NK-92 (cell line): Measurements from ENCODE around the gene TREM1.
"Not testable (repeated sequence)": the region's sequence is repeated elsewhere in the genome, so short reads cannot be mapped to it uniquely, and the experiment has no call there.

Experiments used
- DNase-seq: peaks from one replicate; lab custom pipeline; 2025; ENCODE audit not compliant: unreplicated experiment; lab: John Stamatoyannopoulos, UW

Gene TREM1

DNA sequence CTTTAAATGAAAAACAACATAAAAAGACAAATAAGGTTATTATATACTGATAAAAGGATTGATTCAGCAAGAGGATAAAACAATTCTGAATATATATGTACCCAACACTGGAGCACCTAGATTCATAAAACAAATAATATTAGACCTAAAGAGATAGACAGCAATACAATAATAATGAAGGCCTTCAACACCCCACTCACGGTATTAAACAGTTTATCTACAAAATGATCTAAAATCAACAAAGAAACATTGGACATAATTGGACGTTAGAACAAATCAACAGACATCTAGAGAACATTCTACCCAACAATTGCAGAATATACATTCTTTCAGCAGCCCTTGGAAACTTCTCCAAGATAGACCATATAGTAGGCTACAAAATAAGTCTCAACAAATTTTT is 24.1 kb downstream of the TREM1 start:
- DNase-seq = no peak

DNA sequence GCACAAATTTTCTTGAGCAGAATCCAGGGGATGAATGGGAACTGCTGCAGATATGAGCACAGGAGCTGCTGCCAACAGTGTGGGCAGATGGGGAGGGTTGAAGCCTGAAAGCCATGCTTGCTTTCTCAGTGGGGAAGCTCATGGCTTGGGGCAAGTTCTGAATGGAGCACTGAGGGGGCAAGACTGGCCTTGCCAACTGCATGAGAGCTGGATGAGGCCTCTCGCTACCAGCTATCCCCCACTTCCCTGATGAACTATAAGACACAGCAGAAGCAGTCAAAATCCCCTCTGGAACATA is 28.3 kb downstream of the TREM1 start:
- DNase-seq = no peak

DNA sequence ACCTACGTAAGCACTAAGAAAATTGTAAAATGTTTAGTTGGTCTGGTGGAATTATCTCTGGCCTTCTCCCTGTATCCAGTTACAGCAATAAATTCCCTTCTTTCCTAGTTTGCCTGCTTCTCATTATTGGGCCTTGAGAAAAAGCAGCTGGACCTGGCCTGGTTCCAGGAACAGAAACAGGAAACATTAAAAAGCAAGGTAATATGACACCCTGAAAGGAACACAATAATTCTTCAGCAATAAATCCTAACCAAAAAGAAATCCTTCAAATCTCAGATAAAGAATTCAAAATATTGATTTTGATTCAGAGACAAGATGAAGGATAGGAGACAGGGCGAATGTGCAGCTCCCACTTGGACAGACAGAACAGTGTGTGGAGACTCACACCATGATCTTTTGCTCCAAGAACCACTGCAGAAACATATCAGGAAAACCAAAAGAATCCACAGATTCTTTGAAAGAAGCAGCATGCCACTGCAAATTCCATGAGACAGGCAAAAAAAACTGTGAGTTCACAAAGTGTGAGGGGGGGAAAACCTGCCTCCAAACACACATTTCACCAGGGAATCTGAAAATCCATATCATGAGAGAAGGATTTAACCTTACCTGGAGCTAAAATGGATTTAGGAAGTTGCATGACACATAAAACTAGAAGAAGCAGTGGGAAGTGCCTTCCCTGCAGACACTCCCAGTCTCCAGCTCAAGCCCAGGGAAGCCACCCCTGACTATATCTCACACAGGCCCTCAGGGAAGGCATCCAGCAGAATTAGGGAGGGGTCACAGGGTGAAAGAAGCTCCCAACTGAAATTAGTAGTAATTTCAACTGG is 28.9 kb downstream of the TREM1 start:
- no peak for DNase-seq

DNA sequence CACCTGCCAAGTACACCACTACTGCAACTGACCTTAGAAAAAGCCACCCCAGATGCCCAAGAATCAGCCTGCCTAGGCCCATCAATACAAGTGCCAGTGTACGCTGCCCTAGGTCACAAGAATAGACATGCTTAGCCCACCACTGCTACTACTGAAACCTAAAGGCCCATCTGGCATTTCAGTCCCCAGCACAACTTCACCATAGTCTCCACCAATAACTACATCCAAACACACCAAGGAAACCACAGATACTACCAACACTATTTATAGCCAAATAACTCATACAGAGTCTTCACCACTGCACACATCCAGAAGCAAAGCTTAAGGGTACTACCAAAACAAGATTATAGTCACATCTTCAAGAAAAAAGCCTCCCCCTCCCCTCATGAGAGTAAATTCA is 30.1 kb downstream of the TREM1 start:
- no peak for DNase-seq

DNA sequence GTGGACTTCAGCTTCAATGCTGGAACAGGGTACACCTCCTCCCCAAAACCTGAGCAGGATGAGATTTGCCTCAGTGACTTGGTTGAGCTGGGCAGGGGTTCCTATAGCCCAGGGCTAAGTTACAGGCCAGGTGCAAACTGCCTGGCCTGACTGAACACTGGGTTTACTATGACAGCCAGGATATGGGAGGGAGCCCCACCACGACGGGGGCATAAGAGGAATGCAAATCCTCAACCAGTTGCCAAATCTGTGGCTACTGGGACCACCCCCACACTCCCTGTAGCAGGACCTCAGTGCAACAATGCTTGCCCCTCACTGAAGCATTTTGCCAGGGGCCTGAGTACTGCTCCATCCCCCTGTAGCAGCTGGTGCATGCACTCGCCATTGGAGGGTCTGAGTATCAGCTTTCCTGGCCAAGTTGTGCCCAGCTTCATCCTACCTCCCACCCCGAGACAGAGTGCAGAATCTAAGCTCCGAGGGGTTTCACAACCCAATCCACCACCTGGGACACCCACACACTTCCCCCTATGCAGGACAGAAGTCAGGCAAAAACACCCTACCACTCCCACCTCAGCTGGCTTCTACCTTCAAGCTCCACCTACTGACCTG is 30.7 kb downstream of the TREM1 start:
- no peak for DNase-seq

DNA sequence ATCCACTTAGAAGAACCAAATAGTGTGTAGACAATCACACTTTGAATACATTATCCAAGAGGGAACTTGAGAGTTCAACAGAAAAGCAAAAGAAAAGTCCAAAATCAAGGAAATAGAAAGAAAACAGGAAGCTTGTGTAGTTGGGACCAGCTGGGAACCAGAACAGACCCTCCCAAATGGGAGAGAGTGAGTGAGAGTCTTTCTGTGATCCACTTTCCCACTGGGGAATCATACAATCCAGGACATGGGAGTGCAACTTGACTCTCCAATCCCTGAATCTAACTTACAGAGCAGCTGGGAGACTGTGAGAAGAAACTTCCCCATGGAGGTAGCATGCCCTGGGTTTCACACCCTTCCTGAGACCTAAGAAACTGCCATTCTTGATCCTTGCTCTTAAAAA is 31.4 kb downstream of the TREM1 start:
- no peak for DNase-seq

DNA sequence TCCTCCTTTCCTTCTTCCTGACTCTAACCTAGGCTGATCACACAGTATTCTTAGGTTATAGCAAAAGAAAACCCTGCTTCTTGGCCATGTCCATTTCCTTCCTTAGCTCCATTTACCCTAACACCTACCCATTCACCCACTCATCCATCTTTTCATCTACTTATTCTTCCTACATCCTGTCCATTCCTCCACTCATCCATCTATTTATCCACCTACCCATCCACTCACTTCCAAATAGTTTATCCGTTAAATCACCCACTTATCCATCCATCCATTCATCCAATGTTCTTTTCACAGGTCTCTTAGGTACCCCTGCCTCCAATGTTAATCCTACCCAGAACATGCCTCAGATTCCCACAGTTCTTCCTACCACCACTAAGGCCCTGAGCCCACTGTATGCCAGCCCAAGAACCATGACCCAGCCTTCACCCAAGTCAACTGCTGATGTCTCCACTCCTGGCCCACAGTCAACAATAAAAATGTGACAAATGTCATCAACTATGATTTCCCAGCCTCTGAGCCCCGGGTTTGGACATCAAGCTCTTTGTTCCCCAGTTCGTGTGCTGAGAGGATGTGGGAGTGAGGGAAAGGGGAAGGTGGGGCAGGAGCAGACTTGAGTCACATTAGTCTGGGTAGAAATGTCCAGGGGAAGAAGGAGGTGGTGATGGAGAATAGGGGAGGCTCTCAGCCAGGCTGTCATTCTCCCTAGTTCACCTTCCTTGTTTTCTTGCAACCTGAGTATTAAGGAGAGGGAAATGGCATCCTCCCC is 33.9 kb downstream of the TREM1 start:
- DNase-seq = no peak

DNA sequence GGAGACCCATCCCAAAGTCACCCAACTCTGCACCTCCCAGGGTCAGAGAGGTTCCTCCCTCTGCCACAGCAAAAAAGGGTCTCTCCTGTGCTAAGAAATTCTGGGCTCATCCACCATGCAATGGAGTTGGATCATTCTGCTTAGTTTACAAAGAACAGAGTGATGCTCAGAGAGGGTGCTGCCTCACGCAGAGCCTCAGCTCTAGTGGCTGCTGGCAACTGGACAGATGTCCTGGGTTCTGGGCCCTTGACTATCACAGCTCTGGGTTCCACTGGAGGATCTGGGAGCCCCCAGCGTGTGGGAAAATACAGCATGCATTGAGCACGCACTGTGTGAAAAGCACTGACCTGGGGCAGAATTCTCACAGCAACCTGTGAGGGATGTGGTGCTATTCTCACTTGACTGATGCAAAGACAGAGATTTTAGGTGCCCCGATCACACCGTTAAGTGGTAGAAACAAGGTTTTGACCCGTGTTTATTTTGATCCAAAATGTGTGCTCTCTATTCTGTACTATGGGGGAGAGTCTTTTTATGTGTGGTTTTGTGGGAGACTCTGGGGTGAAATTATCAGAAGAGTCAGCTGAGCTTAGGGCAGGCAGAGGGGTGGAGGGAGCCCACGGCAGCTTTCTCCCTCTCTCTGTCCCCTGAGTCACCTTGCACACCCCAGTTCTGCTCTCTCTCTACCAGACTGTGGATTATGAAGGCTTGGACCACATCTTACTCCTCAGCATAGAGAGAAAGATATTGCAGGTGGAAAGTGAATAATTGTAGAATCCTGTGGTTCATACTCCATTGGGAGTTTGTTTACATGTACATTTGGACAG is 38.4 kb downstream of the TREM1 start:
- DNase-seq = no peak

DNA sequence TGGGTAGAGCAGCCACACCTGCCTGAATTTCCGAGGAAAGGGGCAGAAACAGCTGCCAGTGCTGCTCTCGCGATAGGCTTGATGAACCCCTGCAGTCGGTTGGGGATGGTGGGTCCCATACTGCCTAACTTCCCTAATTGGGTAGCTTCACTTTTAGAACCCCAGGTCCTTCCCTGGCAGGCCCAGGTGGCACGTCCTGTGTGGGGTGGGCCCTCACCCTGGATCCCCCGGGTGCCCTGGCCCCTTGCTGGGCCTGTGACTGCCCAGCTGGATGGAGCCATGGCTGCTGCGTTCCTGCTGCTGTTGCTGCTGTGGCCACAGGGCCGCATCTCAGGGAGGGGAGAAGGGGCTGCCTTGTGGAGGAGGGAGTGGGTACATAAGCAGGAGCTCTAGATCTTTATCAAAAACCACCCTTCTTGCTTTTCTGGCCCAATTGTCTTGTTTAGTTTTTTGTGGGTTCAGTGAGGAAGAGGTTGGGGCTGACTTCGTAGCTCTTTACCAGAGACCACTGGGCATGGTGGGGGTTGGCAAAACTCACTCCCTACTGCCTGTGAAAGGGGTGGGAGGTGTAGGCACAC is 39.1 kb downstream of the TREM1 start:
- DNase-seq = no peak

DNA sequence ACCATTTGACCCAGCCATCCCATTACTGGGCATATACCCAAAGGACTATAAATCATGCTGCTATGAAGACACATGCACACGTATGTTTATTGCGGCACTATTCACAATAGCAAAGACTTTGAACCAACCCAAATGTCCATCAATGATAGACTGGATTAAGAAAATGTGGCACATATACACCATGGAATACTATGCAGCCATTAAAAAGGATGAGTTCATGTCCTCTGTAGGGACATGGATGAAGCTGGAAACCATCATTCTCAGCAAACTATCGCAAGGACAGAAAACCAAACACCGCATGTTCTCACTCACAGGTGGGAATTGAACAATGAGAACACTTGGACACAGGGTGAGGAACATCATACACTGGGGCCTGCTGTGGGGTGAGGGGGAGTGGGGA is 40.0 kb downstream of the TREM1 start:
- not testable (repeated sequence) for DNase-seq

DNA sequence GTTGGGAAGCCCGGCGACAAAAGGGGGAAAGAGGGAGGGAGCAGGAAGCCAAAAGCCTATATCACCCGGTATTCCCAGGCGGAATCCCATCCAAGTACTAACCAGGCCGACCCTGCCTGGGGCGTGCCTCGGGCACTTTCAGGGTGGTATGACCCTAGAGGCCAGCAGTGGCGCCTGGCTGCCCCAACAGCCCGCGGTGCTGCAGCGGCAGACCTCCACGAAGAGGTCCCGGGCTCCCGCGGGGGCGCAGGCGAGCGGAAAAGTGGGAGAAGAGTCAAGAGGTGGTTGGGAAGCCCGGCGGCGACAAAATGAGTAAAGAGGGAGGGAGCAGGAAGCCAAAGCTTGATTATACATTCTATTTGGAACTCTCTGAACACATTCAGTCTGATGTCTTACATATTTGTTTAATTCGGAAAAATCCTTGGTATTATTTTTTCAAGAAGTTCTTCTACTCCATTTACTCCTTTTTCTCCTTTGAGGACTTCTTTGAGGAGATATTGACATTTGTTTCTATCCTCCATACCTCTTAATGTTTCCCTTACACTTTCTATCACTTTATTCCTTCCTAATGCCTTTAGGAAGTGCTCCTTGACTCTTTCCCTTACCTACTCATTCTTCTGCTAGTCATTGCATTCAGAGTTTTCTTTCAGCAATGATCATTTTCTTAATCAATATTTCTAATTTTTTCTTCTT is 46.9 kb downstream of the TREM1 start:
- DNase-seq = no peak

DNA sequence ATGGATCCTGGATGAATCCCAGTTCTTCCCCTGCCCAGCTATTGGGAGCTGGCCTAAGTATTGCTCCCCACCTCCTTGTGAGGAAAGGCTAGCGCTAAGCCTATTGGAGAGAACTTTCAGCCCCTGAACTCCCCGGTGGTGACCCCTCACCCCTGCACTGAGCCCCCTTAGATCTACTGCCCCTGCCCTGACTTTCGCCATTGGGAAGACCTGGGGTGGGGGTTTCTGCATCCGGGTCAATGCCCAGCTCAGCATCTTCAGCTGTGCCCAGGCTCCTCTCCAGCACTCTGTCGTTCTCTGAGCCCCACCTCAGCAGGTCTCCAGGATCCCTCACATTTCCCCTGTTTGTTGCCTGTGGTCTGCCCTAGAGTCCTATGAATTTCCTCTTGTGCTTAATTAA is 49.4 kb downstream of the TREM1 start:
- no peak for DNase-seq

DNA sequence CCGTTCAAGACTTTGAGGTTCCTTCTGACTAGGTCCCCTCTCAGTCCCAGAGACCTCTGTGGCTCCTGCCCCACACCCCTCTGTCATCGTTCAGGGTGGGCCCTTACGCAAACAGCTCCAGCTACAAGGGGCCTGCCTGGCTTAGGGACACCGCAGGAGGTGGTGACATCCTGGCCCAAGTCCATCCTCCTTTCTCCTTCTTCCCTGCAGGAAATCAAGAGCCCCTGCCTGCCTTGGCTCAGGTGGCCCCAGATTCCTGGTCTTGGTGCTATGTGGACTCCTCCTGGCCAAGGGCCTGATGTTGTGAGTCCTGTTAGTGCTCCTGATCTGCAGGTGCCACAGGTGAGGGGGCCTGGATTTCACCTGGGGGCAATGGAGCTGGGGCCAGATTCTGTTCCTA is 50.2 kb downstream of the TREM1 start:
- DNase-seq = no peak

DNA sequence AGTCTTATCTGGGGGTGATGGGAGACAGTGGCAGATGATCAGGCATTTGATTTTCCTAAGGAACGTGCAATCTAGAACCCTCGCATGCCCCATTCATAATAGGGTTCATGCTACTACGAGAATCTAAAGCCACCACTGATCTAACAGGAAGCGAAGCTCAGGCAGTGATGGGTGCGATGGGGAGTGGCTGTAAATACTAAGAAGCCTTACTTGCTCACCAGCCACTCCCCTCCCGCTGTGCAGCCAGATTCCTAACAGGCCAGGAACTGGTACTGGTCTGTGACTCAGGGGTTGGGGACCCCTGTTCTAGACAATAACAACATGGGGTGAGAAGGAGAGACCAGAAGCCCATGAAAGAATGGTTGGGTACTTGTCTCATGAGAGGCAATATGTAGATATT is 53.8 kb downstream of the TREM1 start:
- DNase-seq = no peak

DNA sequence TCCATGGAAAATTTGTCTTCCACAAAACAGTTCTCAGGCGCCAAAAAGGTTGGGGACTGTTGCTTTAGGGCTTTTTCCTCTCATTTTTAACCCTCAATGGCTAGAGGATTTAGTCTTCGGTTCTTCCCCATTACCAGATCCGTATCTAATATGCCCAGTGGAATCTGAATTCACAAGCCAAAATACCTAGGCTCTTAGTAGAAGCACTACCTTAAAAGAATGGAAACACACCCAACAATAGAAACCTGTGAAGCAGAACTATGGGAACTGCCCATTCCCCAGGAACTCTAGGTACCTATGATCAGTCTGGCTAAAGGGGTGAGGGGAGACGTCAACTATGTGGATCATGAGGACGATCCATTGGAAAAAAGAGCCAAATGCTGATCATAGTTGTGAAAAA is 55.2 kb downstream of the TREM1 start:
- no peak for DNase-seq

DNA sequence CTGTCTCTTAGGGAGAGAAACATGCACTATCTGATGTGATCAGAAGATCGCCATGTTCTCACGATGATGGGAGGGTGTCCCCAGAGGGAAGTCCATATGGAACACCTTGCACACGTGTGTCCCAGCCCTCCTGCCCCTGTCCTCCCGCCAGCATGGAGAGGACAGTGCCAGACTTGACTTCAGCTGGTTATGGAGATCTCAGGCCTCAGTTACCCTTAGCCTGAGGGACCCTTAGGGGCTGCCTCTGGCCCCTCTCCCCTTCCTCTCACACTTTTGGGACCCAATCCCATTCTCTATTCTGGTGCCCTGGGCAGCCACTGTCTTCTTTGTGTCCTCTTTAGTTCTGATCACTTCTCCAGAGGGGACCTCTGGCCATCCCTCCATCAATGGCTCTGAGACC is 56.8 kb downstream of the TREM1 start:
- no peak for DNase-seq

DNA sequence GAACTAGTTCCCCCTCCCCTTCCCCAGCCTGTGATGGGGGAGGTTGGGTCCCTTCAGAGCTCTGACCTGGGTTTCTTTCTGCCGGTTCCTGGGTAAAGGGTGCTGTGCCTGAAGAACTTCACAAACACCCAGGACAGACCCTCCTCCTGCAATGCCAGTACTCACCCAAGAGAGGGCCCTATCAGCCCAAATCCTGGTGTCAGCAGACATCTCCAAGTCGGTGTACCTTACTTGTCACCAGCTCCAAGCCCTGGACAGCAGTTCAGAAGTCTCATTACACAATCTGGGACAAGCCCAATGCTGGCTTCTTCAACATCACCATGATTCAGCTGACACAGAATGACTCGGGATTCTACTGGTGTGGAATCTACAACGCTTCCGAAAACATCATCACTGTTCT is 57.9 kb downstream of the TREM1 start:
- DNase-seq = no peak

DNA sequence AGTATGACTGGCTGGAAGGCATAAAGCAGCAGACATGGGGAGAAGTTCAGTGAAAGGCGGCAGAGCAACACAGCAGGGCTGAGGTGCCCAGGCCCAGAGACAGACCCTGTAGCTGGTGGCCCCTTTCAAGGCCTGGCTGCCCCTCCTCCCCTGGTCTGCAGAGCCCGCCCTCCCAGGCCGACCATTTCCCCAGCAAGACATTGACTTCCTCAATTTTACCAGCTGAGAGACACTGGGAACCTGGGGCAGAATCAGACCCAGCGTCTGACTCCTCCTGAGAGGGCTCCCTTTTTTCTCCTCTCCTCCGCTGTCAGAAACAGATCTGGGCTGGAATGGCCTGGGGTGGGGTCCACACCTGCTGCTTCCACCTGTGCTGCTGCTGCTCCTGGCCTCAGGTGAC is 58.4 kb downstream of the TREM1 start, which contains the start of gene TREML4:
TREML4 (plus strand) TSS at position 254 of the 400 bp plus-strand sequence; CDS start at position 333, 79 bp downstream.
- DNase-seq = no peak

DNA sequence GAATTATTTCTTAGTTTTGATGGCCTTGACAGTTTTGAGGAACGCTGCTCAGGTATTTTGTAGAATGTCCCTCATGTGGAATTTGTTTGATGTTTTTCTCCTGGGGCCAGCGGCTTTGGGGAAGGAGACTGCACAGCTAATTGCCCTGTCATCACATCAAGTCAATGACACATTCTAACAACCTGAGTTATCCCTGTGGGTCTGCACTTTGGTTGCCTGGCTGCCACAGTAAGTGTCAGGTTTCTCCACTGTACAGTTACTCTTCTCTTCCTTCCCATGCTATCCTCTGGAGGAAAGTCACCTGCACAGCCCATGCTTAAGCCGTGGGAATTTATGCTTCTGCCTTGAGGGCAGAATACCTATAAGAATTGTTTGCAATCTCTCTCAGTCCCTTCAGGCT is 59.7 kb downstream of the TREM1 start:
- no peak for DNase-seq

DNA sequence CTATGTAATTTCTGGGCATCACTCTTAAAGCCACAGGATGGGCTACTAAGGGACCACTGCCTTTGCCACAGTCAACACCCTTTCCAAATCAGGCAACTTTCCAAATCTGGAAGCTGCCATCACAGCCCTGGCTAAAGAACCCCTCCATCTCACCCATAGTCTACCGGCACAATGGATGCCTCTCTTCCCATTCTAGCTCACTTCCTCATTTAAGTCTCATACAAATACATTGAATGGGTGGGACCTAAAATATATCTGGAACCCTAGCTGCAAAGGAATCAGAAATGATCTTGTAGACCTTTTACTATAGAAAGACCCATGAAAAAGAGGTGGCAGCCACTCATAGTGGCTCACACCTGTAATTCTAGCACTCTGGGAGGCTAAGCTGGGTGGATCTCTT is 61.7 kb downstream of the TREM1 start:
- DNase-seq = no peak
